HG03139 (cell line): Measurements from ENCODE around the gene CD3D.
"Not testable (repeated sequence)": the region's sequence is repeated elsewhere in the genome, so short reads cannot be mapped to it uniquely, and the experiment has no call there.

ENCODE experiments used
- ATAC-seq: cut with Tn5 transposase; IDR thresholded peaks from one replicate; pipeline ENCODE4 v1.9.1; 2021; ENCODE audit not compliant: unreplicated experiment

Gene CD3D

DNA sequence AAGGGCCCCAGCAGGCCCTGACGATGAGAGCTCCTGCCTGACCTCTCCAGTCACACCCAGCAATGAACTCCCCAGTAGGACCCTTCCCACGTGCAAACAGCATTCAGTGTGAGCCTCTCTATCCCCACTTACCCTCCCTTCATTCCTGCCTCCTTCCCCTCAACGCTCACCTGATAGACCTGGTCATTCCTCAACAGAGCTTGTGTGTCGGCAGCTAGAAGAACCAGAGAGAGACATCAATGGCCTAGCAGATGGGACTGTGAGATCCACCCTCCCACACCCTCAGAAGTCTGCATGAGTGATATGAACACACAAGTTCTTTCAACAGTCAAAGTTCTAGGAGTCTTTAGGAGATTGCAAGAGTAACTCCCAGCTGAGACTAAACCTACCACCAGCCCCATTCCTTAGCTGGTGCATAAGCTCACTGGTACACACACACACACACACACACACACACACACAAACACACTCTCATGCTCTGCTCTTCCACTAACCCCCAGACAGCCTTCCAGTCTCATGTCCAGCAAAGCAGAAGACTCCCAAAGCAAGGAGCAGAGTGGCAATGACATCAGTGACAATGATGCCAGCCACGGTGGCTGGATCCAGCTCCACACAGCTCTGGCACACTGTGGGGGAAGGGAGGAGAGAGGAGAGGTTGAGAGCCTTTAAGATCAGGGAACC is 3.1 kb downstream of the CD3D start:
- ATAC-seq, result no peak

GRCh38 chr11:118338637-118339061 is 3.9 kb downstream of the CD3D start:
- ATAC-seq, result no peak

- ATAC-seq, result no peak
These were observed 7.8 kb downstream of the CD3D start for GRCh38 chr11:118334745-118335144.

GRCh38 chr11:118328745-118329144 is 13.8 kb downstream of the CD3D start:
- no peak for ATAC-seq

DNA sequence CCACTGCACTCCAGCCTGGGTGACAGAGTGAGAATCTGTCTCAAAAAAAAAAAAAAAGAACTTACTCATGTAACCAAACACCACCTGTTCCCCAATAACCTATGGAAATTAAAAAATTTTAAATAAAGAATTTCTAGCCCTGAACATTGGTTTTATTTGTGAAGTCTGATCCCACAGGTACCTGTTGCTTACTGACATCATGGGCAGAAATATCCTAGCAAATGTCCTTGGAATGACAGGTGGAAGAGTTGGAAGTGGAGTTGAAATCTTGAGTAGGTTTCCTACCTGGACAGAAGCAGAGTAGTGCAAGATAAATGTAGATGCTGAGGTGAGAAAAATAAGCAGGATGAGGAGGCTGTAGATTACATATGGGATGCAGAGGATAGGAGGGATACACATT is 17.2 kb downstream of the CD3D start:
- no peak for ATAC-seq

- ATAC-seq, result no peak
These were observed 19.8 kb downstream of the CD3D start for GRCh38 chr11:118322721-118323120.

DNA sequence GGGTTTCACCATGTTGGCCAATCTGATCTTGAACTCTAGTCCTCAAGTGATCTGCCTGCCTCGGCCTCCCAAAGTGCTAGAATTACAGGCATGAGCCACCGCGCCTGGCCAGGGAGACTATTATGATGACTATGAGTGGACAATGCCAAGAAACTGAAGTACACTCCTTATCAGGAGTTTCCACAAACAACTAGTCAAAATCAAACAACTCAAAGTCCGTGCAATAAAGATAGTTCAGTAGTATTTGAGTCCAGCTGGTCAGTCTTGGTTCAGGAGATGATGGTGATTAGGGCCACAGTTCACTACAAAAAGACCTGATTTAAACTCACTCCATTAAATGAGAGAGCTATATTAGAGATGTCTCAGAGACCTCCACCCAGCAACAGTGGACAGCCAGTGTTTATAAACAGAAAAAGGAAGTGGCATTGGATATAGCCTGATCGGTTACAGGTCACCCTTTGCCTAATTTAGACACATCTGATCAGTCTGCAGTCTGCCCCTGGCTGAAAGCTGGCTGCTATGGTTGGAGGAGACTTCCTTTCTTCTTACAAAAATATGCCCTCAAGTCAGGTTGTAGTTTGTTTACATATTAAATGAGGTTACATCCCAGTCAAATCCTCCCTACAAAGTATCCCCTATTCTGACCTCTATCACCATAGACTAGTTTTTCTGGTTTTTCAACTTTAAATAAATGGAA is 21.0 kb downstream of the CD3D start:
- ATAC-seq, result no peak

DNA sequence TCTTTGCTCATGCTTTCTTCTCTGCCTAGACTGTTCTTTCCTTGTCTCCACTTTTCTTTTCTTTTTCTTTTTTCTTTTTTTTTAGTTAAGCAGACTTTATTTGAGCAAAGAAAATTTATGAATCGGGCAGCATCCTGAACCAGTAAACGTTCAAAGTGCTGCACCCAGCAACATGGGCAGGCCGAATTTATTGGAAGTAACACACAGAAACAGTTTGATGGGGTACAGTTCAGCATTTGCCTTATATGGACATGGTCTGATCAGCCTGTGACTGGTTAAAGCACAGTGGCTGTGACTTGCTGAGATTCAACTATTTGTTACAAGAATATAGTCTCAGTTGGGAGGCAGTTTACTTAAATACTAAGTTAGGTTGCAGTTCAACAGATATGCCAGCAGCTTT is 22.0 kb downstream of the CD3D start:
- ATAC-seq, result no peak

- ATAC-seq, result no peak
These were observed 23.2 kb downstream of the CD3D start for GRCh38 chr11:118319337-118319707.

- no peak for ATAC-seq
These were observed 23.7 kb downstream of the CD3D start for GRCh38 chr11:118318581-118319336.

- no peak for ATAC-seq
These were observed 24.4 kb downstream of the CD3D start for GRCh38 chr11:118318124-118318523.

DNA sequence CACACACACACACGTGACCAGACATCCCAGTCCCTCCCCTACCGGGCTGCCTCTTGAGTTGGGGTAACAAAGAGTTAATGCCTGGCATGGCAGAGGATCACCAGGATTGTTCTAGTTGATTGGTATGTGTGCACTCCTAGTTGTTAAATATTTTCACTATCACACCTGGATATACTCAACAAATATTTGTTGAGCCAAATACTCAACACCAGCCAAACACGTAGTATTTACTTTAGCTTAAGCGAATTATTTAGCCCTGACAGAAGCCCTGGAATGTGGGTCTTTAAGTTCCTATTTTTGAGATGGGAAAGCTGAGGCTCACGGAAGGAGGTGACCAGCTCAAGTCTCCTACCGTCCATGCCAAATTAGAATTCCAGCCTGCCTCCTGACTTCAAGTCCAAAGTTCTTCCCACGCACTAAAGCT is 27.5 kb downstream of the CD3D start:
- no peak for ATAC-seq

- no peak for ATAC-seq
These were observed 29.3 kb downstream of the CD3D start for GRCh38 chr11:118313242-118313641.

- ATAC-seq, result no peak
These were observed 30.2 kb downstream of the CD3D start for GRCh38 chr11:118312328-118312727.

GRCh38 chr11:118311518-118311917 is 31.0 kb downstream of the CD3D start:
- no peak for ATAC-seq

- ATAC-seq, result no peak
These were observed 31.6 kb downstream of the CD3D start for GRCh38 chr11:118310781-118311485.

- ATAC-seq, result no peak
These were observed 32.2 kb downstream of the CD3D start for GRCh38 chr11:118310271-118310670.

DNA sequence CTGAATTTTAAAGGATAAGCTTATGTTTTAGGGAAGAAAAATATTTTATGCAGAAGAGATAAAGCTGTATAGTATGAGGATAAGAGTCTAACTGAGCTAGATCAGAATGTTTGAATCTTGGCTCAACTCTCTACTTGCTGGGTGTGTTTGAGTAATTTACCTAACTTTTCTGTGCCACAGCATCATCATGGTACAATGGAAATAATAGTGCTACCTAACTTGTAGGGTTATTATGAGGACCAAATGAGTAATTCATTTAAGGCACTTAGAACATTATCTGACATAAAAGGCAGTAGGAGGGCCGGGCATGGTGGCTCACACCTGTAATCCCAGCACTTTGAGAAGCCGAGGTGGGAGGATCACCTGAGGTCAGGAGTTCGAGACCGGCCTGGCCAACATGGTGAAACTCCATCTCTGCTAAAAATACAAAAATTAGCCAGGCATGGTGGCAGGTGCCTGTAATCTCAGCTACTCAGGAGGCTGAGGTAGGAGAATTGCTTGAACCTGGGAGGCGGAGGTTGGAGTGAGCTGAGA is 33.4 kb downstream of the CD3D start:
- not testable (repeated sequence) for ATAC-seq

GRCh38 chr11:118306556-118306955 is 35.9 kb downstream of the CD3D start:
- ATAC-seq, result no peak

GRCh38 chr11:118305726-118306125 is 36.8 kb downstream of the CD3D start:
- no peak for ATAC-seq

- no peak for ATAC-seq
These were observed 37.8 kb downstream of the CD3D start, which contains the start of gene CD3E for GRCh38 chr11:118304568-118305248. Gene CD3E, plus strand, starts transcription at chr11:118304730. Its CDS starts 223 bp downstream, at chr11:118304953.
